Activated CD8-positive, alpha-beta memory T cell treated with anti-CD3 and anti-CD28 coated beads, Interleukin-2, amount 50 U/mL, for 1 hour (primary cell): Measurements from ENCODE around the gene KCNC1.

Source experiments
- DNase-seq: peaks from one replicate; pipeline ENCODE4 v3.0.0-alpha.2; 2020; ENCODE audit errors: extremely low read depth

Gene KCNC1

GRCh38 chr11:17821648-17822400 is 87.2 kb downstream of the KCNC1 start:
- DNase-seq, result no peak

- no peak for DNase-seq
Measured at GRCh38 chr11:17822401-17822781, 87.8 kb downstream of the KCNC1 start.

GRCh38 chr11:17827006-17827405 is 92.4 kb downstream of the KCNC1 start:
- DNase-seq, result no peak

- no peak for DNase-seq
Measured at GRCh38 chr11:17828311-17828751, 93.8 kb downstream of the KCNC1 start.

- no peak for DNase-seq
Measured at GRCh38 chr11:17831228-17831627, 96.6 kb downstream of the KCNC1 start.

GRCh38 chr11:17831883-17832282 is 97.3 kb downstream of the KCNC1 start:
- DNase-seq, result no peak
